Psoas muscle (tissue), 8 donors: ENCODE results near the gene MRAS. TPM values are rescaled to one million over a fixed set of nuclear protein-coding genes. Genes with fewer than 3 reads are reported as not detected.

Experiments
- ATAC-seq, 4 donors: fragments of 200-7000 bp; cut with Tn5 transposase; one replicate each; pipeline ENCODE4 v1.9.1; 2020; ENCODE audit warnings: moderate library complexity in 3 of 4, mild to moderate bottlenecking in 2 of 4
- DNase-seq, 2 donors: peaks; one replicate each; pipeline ENCODE4 v3.0.0-alpha.2; 2020
- H3K27ac ChIP-seq: fragments of 200-600 bp; one replicate; pipeline ENCODE4 v1.8.0; 2022
- H3K27me3 ChIP-seq, 3 donors: fragments of 200-600 bp in 1 of 3; one replicate each; pipeline versions ENCODE4 v1.6.1 to v1.8.0; 2013 to 2022; ENCODE audit warnings: low read length in 2 of 3, mild to moderate bottlenecking in 2 of 3, moderate library complexity in 1 of 3; ENCODE audit not compliant: insufficient read depth in 3 of 3
- H3K36me3 ChIP-seq, 2 donors: fragments of 200-600 bp in 1 of 2; one replicate each; pipeline versions ENCODE4 v1.6.1 to v1.8.0; 2013 to 2022; ENCODE audit warnings: low read depth in 1 of 2, mild to moderate bottlenecking in 1 of 2, moderate library complexity in 1 of 2; ENCODE audit not compliant: insufficient read depth in 1 of 2
- H3K4me1 ChIP-seq: fragments of 200-600 bp; one replicate; pipeline ENCODE4 v1.8.0; 2022
- H3K4me3 ChIP-seq: fragments of 200-600 bp; one replicate; pipeline ENCODE4 v1.8.0; 2022; ENCODE audit warnings: mild to moderate bottlenecking
- H3K9me3 ChIP-seq: fragments of 200-600 bp; one replicate; pipeline ENCODE4 v1.8.0; 2022
- WGBS, 3 donors: extraction: QIAGEN DNeasy Blood & Tissue Kit; methylation state at CpG; one replicate each; pipeline versions ENCODE4 v1.1.6 to v1.1.7; 2013; 5-methylcytosine and 5-hydroxymethylcytosine counted together
- intact Hi-C, 2 donors: fragments of 100-400 bp; cut with DNase I; formaldehyde crosslinking; loops; one replicate each; pipeline versions ENCODE4 v1.11.0 to v1.14.2; 2022
- polyA plus RNA-seq, 3 donors: library from polyadenylated mRNA; stranded (reverse); fragments of 200-250 nt; gene quantifications; one replicate each; pipeline ENCODE4 v1.2.3, GENCODE V29; 2013
- total RNA-seq, 4 donors: library from RNA; stranded (reverse); fragmentation: NEBNext Ultra II Directional in 2 of 4; extraction: Animal tissue kit (Norgen Biotek cat#: 25700) in 2 of 4; gene quantifications; one replicate each; pipeline versions ENCODE4 v1.2.1 to v1.2.4, GENCODE V29; 2021 to 2023
- TF ChIP-seq, protein P1 (sequence below): fragments of 200-600 bp; IDR thresholded peaks from one replicate; pipeline ENCODE4 v1.8.0; 2022; ENCODE audit warnings: antibody characterized with exemption
- donor health status: healthy with polysubstance abuse.
- donor health status: DM: no; HTN: no; CAD: no; lungs with moderate emphysema.
- donor health status: Bipolar disorder and iron deficiency.
- donor health status: healthy.
- donor health status: DM: yes; HTN: yes; CAD: no.
- donor health status: DM: no; HTN: no; CAD: no.
- donor health status: DM: no; HTN: no; CAD: no.
- donor health status: DM: yes; HTN: yes; CAD: no.

MRAS gene
- total and polyA plus RNA-seq, 7 donors: 43.8 to 166 (median 107) TPM

- Histone ChIP-seq H3K36me3 (no peaks in the 10 kb centered on the region), H3K9me3 (no peaks in the 10 kb centered on the region), H3K4me3 (no peak overlapping the region), H3K27me3 (no peaks in the 10 kb centered on the region), H3K4me1 (peaks cover 4% of the 10 kb centered on the region), H3K27ac (no peak overlapping the region)
- ATAC-seq: no peak
- intact Hi-C loops: loop anchor here in 1 of 2 donors (10.0 kb wide), 1 partner anchor 145 kb away; no protein-coding TSS in a partner anchor
- TF ChIP-seq, protein P1, sequence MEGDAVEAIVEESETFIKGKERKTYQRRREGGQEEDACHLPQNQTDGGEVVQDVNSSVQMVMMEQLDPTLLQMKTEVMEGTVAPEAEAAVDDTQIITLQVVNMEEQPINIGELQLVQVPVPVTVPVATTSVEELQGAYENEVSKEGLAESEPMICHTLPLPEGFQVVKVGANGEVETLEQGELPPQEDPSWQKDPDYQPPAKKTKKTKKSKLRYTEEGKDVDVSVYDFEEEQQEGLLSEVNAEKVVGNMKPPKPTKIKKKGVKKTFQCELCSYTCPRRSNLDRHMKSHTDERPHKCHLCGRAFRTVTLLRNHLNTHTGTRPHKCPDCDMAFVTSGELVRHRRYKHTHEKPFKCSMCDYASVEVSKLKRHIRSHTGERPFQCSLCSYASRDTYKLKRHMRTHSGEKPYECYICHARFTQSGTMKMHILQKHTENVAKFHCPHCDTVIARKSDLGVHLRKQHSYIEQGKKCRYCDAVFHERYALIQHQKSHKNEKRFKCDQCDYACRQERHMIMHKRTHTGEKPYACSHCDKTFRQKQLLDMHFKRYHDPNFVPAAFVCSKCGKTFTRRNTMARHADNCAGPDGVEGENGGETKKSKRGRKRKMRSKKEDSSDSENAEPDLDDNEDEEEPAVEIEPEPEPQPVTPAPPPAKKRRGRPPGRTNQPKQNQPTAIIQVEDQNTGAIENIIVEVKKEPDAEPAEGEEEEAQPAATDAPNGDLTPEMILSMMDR: no peak
- no peak for DNase-seq
- WGBS, 3 donors: 57 to 65% (median 59%) methylated on average over 4 of the region's 4 CpGs
Measured at GRCh38 chr3:138439646-138440045, 91.3 kb downstream of the MRAS start.

DNA sequence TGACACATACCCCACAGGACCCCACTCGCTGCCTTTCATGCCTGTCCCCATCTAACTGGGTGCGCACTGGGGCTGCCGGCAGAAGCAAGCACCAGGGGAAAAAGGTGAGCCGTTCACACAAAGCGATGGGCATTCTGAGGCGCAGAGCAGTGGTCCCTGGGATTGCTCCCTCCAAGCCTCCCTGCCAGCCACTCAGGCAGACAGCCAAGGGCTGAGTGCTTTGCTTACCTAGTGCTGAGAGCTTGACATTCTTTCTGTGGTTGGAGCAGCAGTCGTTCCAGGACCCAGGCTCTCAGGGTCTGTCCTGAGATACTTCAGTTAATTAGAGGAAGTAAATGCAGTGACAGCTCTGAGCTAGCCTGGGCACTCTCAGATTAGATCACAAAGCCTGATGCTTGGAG is 91.7 kb downstream of the MRAS start:
- Histone ChIP-seq H3K36me3 (no peaks in the 10 kb centered on the region), H3K27ac (no peak overlapping the region), H3K9me3 (no peaks in the 10 kb centered on the region), H3K4me3 (no peak overlapping the region), H3K4me1 (no peaks in the 10 kb centered on the region), H3K27me3 (no peaks in the 10 kb centered on the region)
- intact Hi-C loops: no loop called here
- TF ChIP-seq, protein P1: no peak
- DNase-seq: no peak
- WGBS, 3 donors: 80 to 84% (median 82%) methylated on average over 7 of the region's 7 CpGs
- no peak for ATAC-seq

DNA sequence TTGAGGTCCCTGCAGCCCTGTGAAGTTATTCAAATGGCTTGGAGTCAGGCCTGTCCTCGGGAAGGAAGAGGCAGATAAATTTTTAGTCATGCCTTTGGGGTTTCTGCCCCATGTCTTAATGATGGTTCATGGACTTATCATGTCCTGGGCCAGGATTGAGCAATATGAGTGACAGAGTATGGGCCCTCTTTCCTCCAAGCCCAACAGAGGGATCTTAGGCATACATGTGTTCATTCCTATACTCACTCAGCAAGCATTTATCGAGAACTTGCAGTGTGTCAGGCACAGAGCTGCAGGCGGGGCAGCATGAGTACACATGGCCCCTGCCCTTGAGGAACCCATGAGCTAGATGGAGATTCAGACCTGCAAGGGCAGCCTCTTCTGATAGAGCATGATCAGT is 92.2 kb downstream of the MRAS start:
- Histone ChIP-seq H3K27ac (no peak overlapping the region), H3K4me1 (no peaks in the 10 kb centered on the region), H3K9me3 (no peaks in the 10 kb centered on the region), H3K36me3 (no peaks in the 10 kb centered on the region), H3K4me3 (no peak overlapping the region), H3K27me3 (no peaks in the 10 kb centered on the region)
- DNase-seq (no peak), ATAC-seq (peak in 3 of 4 donors; percentile 31 to 51 (median 32))
- intact Hi-C loops: no loop called here
- TF ChIP-seq, protein P1: no peak
- 81 to 85% (median 84%) methylated on average over 3 of the region's 3 CpGs for WGBS, 3 donors

DNA sequence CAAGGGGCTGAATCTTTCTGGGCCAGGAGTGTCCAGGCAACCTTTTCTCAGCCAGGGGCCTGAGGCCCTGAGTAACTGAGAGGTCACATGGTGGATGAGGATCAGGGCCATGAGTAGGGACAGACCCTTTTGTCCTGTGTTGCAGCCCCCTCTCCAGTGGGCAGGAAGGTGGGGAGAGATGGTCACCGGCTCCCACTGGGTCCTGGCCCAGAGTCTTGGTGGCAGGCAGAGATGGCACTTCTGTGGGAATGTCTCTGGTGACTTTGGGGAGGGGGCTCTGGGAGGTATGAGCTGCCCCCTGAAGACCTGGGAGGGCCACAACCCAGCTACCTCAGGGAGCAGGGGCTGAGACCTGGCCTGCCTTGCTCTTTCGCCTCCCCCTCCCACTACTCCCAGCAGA is 92.9 kb downstream of the MRAS start:
- Histone ChIP-seq H3K27ac (no peak overlapping the region), H3K4me1 (no peaks in the 10 kb centered on the region), H3K9me3 (no peaks in the 10 kb centered on the region), H3K4me3 (no peak overlapping the region), H3K36me3 (no peaks in the 10 kb centered on the region), H3K27me3 (no peaks in the 10 kb centered on the region)
- WGBS, 3 donors: 97 to 100% (median 100%) methylated on average over 2 of the region's 2 CpGs
- DNase-seq (no peak), ATAC-seq (no peak)
- TF ChIP-seq, protein P1: no peak
- intact Hi-C loops: no loop called here

GRCh38 chr3:138441742-138442141 is 93.4 kb downstream of the MRAS start:
- Histone ChIP-seq H3K36me3 (no peaks in the 10 kb centered on the region), H3K27me3 (no peaks in the 10 kb centered on the region), H3K9me3 (no peaks in the 10 kb centered on the region), H3K4me3 (no peak overlapping the region), H3K4me1 (no peaks in the 10 kb centered on the region), H3K27ac (no peak overlapping the region)
- ATAC-seq (peak in 2 of 4 donors; percentile 50 to 61), DNase-seq (no peak)
- intact Hi-C loops: no loop called here
- TF ChIP-seq, protein P1: no peak
- whole genome bisulfite sequencing, 3 donors: 75 to 81% (median 77%) methylated on average over 2 of the region's 2 CpGs
